GM23338 (cell line): ENCODE measurements around the gene PDRG1. TPM values are rescaled to one million over a fixed set of nuclear protein-coding genes. Genes with fewer than 3 reads are reported as not detected.

Experiments
- ATAC-seq: fragments of 200-7000 bp; cut with Tn5 transposase; 3 replicates; pipeline ENCODE4 v1.9.1; 2020
- DNase-seq: peaks from one replicate; pipeline ENCODE4 v3.0.0-alpha.2; 2015; ENCODE audit warnings: low spot score
- H2AFZ ChIP-seq: fragments of 200-600 bp; sonication (generic); 2 replicates; pipeline ENCODE4 v1.8.0; 2016; ENCODE audit warnings: antibody characterized with exemption, mild to moderate bottlenecking, moderate library complexity
- H3F3A ChIP-seq: fragments of 200-600 bp; sonication (generic); replicated peaks from 2 replicates; pipeline ENCODE4 v1.8.0; 2017; ENCODE audit warnings: antibody characterized with exemption, mixed run types, low read depth
- H3K27ac ChIP-seq: fragments of 200-600 bp; sonication (generic); 2 replicates; pipeline ENCODE4 v1.6.1; 2016; ENCODE audit warnings: low read depth
- H3K27me3 ChIP-seq: fragments of 200-600 bp; sonication (generic); 2 replicates; pipeline ENCODE4 v1.8.0; 2016; ENCODE audit warnings: mild to moderate bottlenecking, mixed run types, moderate library complexity; ENCODE audit not compliant: insufficient read depth
- H3K36me3 ChIP-seq: fragments of 200-600 bp; sonication (generic); 2 replicates; pipeline ENCODE4 v1.8.0; 2016; ENCODE audit warnings: mild to moderate bottlenecking; ENCODE audit not compliant: insufficient read depth
- H3K4me1 ChIP-seq: fragments of 200-600 bp; sonication (generic); 2 replicates; pipeline ENCODE4 v1.8.0; 2016; ENCODE audit warnings: mild to moderate bottlenecking, moderate library complexity; ENCODE audit not compliant: insufficient read depth
- H3K4me2 ChIP-seq: fragments of 200-600 bp; sonication (generic); 2 replicates; pipeline ENCODE4 v1.7.1; 2017; ENCODE audit warnings: mixed run types
- H3K4me3 ChIP-seq: fragments of 200-600 bp; sonication (generic); 2 replicates; pipeline ENCODE4 v1.6.1; 2016; ENCODE audit warnings: mixed run types
- H3K79me2 ChIP-seq: fragments of 200-600 bp; sonication (generic); replicated peaks from 2 replicates; pipeline ENCODE4 v1.8.0; 2017; ENCODE audit warnings: mild to moderate bottlenecking; ENCODE audit not compliant: insufficient read depth
- H3K9me2 ChIP-seq: fragments of 200-600 bp; sonication (generic); 2 replicates; pipeline ENCODE4 v1.8.0; 2017; ENCODE audit not compliant: insufficient read depth
- H4K20me1 ChIP-seq: fragments of 200-600 bp; sonication (generic); replicated peaks from 2 replicates; pipeline ENCODE4 v1.8.0; 2017; ENCODE audit warnings: mild to moderate bottlenecking; ENCODE audit not compliant: insufficient read depth
- H3K27ac Mint-ChIP-seq: 2 replicates; pipeline ENCODE4 v1.8.0; 2020; ENCODE audit warnings: inconsistent platforms, mild to moderate bottlenecking, moderate library complexity, mixed read lengths
- H3K27me3 Mint-ChIP-seq: 3 replicates; pipeline ENCODE4 v1.8.0; 2022; ENCODE audit warnings: low read depth, mild to moderate bottlenecking, moderate library complexity, mixed read lengths, inconsistent platforms; ENCODE audit not compliant: insufficient read depth, poor library complexity
- H3K36me3 Mint-ChIP-seq: 3 replicates; pipeline ENCODE4 v1.8.0; 2021; ENCODE audit warnings: low read depth, mild to moderate bottlenecking, inconsistent platforms, moderate library complexity, mixed read lengths
- H3K4me1 Mint-ChIP-seq: 3 replicates; pipeline ENCODE4 v1.8.0; 2020; ENCODE audit warnings: mild to moderate bottlenecking, inconsistent platforms, mixed read lengths
- H3K4me3 Mint-ChIP-seq: 3 replicates; pipeline ENCODE4 v1.8.0; 2021; ENCODE audit warnings: moderate library complexity, mild to moderate bottlenecking, inconsistent platforms, mixed read lengths
- H3K9me3 Mint-ChIP-seq: 3 replicates; pipeline ENCODE4 v1.8.0; 2020; ENCODE audit warnings: moderate library complexity, mild to moderate bottlenecking, inconsistent platforms, mixed read lengths
- CREB1 ChIP-seq: fragments of 250-450 bp; sonication (Bioruptor Pico); IDR thresholded peaks from 2 replicates; pipeline ENCODE4 v1.5.0; 2020; ENCODE audit warnings: low read depth, mild to moderate bottlenecking, moderate library complexity
- EZH2 ChIP-seq: fragments of 200-600 bp; sonication (generic); IDR thresholded peaks from one replicate; pipeline ENCODE4 v1.8.0; 2017; ENCODE audit warnings: antibody characterized with exemption, mild to moderate bottlenecking, low read depth; ENCODE audit not compliant: unreplicated experiment
- EZH2phosphoT487 ChIP-seq: fragments of 200-600 bp; sonication (generic); IDR thresholded peaks from one replicate; pipeline ENCODE4 v1.8.1; 2018; ENCODE audit warnings: antibody characterized with exemption; ENCODE audit not compliant: unreplicated experiment
- JUNB ChIP-seq: IDR thresholded peaks from one replicate; pipeline ENCODE4 v1.6.1; 2016; ENCODE audit warnings: antibody characterized with exemption; ENCODE audit not compliant: unreplicated experiment
- NANOG ChIP-seq: IDR thresholded peaks from 2 replicates; pipeline ENCODE4 v1.6.1; 2016; ENCODE audit warnings: antibody characterized with exemption, borderline replicate concordance
- POLR2AphosphoS5 ChIP-seq: IDR thresholded peaks from 2 replicates; pipeline ENCODE4 v1.6.1; 2016; ENCODE audit warnings: antibody characterized with exemption, low read depth
- REST ChIP-seq: IDR thresholded peaks from one replicate; pipeline ENCODE4 v1.6.1; 2018; ENCODE audit warnings: antibody characterized with exemption; ENCODE audit not compliant: unreplicated experiment
- STAT1 ChIP-seq: IDR thresholded peaks from one replicate; pipeline ENCODE4 v1.6.1; 2016; ENCODE audit warnings: antibody characterized with exemption; ENCODE audit not compliant: unreplicated experiment
- ZNF114 ChIP-seq: fragments of 250-450 bp; sonication (Bioruptor Pico); IDR thresholded peaks from 2 replicates; pipeline ENCODE4 v1.5.0; 2020; ENCODE audit warnings: mild to moderate bottlenecking, moderate library complexity
- ZNF331 ChIP-seq: fragments of 250-450 bp; sonication (Bioruptor Pico); IDR thresholded peaks from 2 replicates; pipeline ENCODE4 v1.5.0; 2020; ENCODE audit warnings: low read depth, mild to moderate bottlenecking, moderate library complexity
- polyA plus RNA-seq: library from polyadenylated mRNA; unstranded; fragments of >200 nt; fragmentation: Nextera tagmentation; extraction: Ambion mirVana; gene quantifications from 2 replicates; pipeline ENCODE4 v1.2.1, GENCODE V29; 2016
- total RNA-seq: library from RNA; depleted of rRNA; stranded (reverse); fragments of >200 nt; shearing (Covaris generic); gene quantifications from 2 replicates; pipeline ENCODE4 v1.2.3, GENCODE V29; 2014
- TF ChIP-seq, protein P1 (sequence below), 2 experiments: fragments of 200-600 bp in 1 of 2; sonication (generic) in 1 of 2; conservative IDR thresholded peaks; 2 replicates each; pipeline versions ENCODE4 v1.5.1 to v1.6.1; 2016 to 2017; ENCODE audit warnings: antibody characterized with exemption in 2 of 2, low read depth in 2 of 2, mild to moderate bottlenecking in 2 of 2, moderate library complexity in 1 of 2
- TF ChIP-seq, protein P2 (sequence below): fragments of 250-450 bp; sonication (Bioruptor Pico); IDR thresholded peaks from 2 replicates; pipeline ENCODE4 v1.5.0; 2020; ENCODE audit warnings: mild to moderate bottlenecking, moderate library complexity

Gene PDRG1
- total and polyA plus RNA-seq, 2 experiments from 2014 or later: 10.5 to 27.8 TPM

GRCh38 chr20:31925631-31926030 is 26.2 kb downstream of the PDRG1 start (continued):
- TF ChIP-seq ZNF114 (CRISPR knock-in tag) (no peak), EZH2phosphoT487 (no peak), POLR2AphosphoS5 (no peak), JUNB (no peak)
- TF ChIP-seq, protein P1, sequence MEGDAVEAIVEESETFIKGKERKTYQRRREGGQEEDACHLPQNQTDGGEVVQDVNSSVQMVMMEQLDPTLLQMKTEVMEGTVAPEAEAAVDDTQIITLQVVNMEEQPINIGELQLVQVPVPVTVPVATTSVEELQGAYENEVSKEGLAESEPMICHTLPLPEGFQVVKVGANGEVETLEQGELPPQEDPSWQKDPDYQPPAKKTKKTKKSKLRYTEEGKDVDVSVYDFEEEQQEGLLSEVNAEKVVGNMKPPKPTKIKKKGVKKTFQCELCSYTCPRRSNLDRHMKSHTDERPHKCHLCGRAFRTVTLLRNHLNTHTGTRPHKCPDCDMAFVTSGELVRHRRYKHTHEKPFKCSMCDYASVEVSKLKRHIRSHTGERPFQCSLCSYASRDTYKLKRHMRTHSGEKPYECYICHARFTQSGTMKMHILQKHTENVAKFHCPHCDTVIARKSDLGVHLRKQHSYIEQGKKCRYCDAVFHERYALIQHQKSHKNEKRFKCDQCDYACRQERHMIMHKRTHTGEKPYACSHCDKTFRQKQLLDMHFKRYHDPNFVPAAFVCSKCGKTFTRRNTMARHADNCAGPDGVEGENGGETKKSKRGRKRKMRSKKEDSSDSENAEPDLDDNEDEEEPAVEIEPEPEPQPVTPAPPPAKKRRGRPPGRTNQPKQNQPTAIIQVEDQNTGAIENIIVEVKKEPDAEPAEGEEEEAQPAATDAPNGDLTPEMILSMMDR (conservative IDR thresholded peaks at IDR 0.05; ENCODE audit: low read depth in 2 of 2): no peak

- Histone ChIP-seq H3K36me3 (no peaks in the 10 kb centered on the region), H3K27me3 (no peaks in the 10 kb centered on the region), H3K4me1 (peaks cover 8% of the 10 kb centered on the region), H4K20me1 (no peaks in the 10 kb centered on the region), H3F3A (no peaks in the 10 kb centered on the region), H3K27ac (no peak overlapping the region), H3K79me2 (no peaks in the 10 kb centered on the region), H3K9me2 (no peaks in the 10 kb centered on the region), H3K4me3 (no peak overlapping the region), H3K4me2 (no peak overlapping the region), H2AFZ (no peak overlapping the region)
- ATAC-seq (no peak), DNase-seq (no peak)
- Mint-ChIP-seq H3K4me1 (peaks cover 17% of the 10 kb centered on the region), H3K9me3 (peaks cover 64% of the 10 kb centered on the region), H3K27me3 (peaks cover 23% of the 10 kb centered on the region), H3K4me3 (no peak overlapping the region), H3K27ac (no peak overlapping the region), H3K36me3 (no peaks in the 10 kb centered on the region; the same call in 2 of the 3 replicates)
- TF ChIP-seq REST (no peak), POLR2AphosphoS5 (no peak), NANOG (no peak), STAT1 (no peak), ZNF114 (CRISPR knock-in tag) (no peak), ZNF331 (no peak), JUNB (no peak), EZH2phosphoT487 (no peak), EZH2 (no peak), CREB1 (CRISPR knock-in tag) (no peak)
- TF ChIP-seq, protein P1 (conservative IDR thresholded peaks at IDR 0.05; ENCODE audit: low read depth in 2 of 2): no peak
- TF ChIP-seq, protein P2, sequence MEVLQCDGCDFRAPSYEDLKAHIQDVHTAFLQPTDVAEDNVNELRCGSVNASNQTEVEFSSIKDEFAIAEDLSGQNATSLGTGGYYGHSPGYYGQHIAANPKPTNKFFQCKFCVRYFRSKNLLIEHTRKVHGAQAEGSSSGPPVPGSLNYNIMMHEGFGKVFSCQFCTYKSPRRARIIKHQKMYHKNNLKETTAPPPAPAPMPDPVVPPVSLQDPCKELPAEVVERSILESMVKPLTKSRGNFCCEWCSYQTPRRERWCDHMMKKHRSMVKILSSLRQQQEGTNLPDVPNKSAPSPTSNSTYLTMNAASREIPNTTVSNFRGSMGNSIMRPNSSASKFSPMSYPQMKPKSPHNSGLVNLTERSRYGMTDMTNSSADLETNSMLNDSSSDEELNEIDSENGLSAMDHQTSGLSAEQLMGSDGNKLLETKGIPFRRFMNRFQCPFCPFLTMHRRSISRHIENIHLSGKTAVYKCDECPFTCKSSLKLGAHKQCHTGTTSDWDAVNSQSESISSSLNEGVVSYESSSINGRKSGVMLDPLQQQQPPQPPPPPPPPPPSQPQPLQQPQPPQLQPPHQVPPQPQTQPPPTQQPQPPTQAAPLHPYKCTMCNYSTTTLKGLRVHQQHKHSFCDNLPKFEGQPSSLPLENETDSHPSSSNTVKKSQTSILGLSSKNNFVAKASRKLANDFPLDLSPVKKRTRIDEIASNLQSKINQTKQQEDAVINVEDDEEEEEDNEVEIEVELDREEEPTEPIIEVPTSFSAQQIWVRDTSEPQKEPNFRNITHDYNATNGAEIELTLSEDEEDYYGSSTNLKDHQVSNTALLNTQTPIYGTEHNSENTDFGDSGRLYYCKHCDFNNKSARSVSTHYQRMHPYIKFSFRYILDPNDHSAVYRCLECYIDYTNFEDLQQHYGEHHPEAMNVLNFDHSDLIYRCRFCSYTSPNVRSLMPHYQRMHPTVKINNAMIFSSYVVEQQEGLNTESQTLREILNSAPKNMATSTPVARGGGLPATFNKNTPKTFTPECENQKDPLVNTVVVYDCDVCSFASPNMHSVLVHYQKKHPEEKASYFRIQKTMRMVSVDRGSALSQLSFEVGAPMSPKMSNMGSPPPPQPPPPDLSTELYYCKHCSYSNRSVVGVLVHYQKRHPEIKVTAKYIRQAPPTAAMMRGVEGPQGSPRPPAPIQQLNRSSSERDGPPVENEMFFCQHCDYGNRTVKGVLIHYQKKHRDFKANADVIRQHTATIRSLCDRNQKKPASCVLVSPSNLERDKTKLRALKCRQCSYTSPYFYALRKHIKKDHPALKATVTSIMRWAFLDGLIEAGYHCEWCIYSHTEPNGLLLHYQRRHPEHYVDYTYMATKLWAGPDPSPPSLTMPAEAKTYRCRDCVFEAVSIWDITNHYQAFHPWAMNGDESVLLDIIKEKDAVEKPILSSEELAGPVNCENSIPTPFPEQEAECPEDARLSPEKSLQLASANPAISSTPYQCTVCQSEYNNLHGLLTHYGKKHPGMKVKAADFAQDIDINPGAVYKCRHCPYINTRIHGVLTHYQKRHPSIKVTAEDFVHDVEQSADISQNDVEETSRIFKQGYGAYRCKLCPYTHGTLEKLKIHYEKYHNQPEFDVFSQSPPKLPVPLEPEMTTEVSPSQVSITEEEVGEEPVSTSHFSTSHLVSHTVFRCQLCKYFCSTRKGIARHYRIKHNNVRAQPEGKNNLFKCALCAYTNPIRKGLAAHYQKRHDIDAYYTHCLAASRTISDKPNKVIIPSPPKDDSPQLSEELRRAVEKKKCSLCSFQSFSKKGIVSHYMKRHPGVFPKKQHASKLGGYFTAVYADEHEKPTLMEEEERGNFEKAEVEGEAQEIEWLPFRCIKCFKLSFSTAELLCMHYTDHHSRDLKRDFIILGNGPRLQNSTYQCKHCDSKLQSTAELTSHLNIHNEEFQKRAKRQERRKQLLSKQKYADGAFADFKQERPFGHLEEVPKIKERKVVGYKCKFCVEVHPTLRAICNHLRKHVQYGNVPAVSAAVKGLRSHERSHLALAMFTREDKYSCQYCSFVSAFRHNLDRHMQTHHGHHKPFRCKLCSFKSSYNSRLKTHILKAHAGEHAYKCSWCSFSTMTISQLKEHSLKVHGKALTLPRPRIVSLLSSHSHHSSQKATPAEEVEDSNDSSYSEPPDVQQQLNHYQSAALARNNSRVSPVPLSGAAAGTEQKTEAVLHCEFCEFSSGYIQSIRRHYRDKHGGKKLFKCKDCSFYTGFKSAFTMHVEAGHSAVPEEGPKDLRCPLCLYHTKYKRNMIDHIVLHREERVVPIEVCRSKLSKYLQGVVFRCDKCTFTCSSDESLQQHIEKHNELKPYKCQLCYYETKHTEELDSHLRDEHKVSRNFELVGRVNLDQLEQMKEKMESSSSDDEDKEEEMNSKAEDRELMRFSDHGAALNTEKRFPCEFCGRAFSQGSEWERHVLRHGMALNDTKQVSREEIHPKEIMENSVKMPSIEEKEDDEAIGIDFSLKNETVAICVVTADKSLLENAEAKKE (CRISPR knock-in tag): no peak
Observed at GRCh38 chr20:31924561-31924960, 27.3 kb downstream of the PDRG1 start.
